Measurements from ENCODE around the gene TPTE2. TPM values are rescaled to one million over a fixed set of nuclear protein-coding genes. Genes with fewer than 3 reads are reported as not detected.

Gene TPTE2
- total RNA-seq, 1 donor from 2014 or later = not detected

DNA sequence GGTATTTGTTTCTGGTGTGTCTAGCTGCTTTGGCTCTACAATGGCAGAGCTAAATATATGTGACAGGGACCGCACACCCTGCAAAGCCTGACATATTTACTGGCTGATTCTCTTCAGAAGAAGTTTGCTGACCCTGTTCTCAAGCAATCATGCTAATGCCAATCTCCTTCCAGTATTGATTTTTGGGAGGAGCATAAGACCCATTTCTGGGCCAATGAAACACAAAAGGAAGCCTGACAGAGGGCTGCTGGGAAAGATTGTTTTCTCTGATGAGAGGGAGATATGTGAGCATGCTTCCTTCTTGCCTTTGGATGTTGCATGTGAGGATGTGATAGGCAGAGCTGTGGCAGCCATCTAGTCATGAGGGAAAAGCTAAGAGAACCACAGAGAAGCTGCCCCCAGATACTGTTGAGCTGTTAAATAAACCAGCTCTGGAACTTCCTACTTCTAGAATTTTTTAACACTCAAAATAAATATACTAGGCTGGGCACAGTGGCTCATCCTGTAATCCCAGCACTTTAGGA, 31.4 kb upstream of the TPTE2 start:
- H3K27me3 ChIP-seq = no peaks in the 10 kb centered on the region
- intact Hi-C loops (cut with DNase I) = no loop called here
- DNase-seq (ENCODE audit: extremely low spot score in 2 of 2) = no peak
- no peaks in the 10 kb centered on the region for H3K36me3 ChIP-seq
- no peaks in the 10 kb centered on the region for H3K9me3 ChIP-seq
- no peak for TF ChIP-seq POLR2AphosphoS5 (IDR thresholded peaks at IDR 0.05; ENCODE audit: insufficient read depth in 1 of 2, low read depth in 1 of 2)
- TF ChIP-seq, protein P1, sequence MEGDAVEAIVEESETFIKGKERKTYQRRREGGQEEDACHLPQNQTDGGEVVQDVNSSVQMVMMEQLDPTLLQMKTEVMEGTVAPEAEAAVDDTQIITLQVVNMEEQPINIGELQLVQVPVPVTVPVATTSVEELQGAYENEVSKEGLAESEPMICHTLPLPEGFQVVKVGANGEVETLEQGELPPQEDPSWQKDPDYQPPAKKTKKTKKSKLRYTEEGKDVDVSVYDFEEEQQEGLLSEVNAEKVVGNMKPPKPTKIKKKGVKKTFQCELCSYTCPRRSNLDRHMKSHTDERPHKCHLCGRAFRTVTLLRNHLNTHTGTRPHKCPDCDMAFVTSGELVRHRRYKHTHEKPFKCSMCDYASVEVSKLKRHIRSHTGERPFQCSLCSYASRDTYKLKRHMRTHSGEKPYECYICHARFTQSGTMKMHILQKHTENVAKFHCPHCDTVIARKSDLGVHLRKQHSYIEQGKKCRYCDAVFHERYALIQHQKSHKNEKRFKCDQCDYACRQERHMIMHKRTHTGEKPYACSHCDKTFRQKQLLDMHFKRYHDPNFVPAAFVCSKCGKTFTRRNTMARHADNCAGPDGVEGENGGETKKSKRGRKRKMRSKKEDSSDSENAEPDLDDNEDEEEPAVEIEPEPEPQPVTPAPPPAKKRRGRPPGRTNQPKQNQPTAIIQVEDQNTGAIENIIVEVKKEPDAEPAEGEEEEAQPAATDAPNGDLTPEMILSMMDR (IDR thresholded peaks at IDR 0.05) = no peak
- TF ChIP-seq POLR2A (IDR thresholded peaks at IDR 0.05) = no peak
- no peaks in the 10 kb centered on the region for H3K4me1 ChIP-seq
- H3K27ac ChIP-seq = no peak overlapping the region
- H3K4me3 ChIP-seq = no peak overlapping the region

DNA sequence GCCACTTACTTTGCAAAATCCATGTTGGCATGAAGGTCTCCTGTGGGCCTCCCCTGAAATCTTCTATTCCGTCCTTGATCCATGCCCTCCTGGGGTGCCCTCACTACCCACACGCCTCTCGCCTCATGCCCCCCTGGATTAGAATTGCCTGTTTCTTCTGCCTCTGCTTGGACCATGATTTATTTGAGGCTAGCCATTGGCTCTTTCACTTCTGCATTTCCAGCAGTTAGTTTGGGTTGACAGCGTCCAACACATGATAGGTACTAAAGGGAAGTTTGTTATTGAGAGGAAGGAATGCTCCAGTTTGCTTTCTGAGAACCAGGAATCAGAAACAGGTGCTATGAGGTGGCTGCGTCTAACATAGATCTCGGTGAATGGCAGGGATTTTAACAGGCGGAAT, 30.5 kb upstream of the TPTE2 start:
- no peaks in the 10 kb centered on the region for H3K36me3 ChIP-seq
- intact Hi-C loops (cut with DNase I) = no loop called here
- H3K9me3 ChIP-seq = no peaks in the 10 kb centered on the region
- H3K4me1 ChIP-seq = no peaks in the 10 kb centered on the region
- no peaks in the 10 kb centered on the region for H3K27me3 ChIP-seq
- H3K27ac ChIP-seq = no peak overlapping the region
- TF ChIP-seq, protein P1 (IDR thresholded peaks at IDR 0.05) = no peak
- TF ChIP-seq POLR2A (IDR thresholded peaks at IDR 0.05) (no peak), POLR2AphosphoS5 (IDR thresholded peaks at IDR 0.05; ENCODE audit: insufficient read depth in 1 of 2, low read depth in 1 of 2) (no peak)
- DNase-seq (ENCODE audit: extremely low spot score in 2 of 2) = no peak
- no peak overlapping the region for H3K4me3 ChIP-seq

DNA sequence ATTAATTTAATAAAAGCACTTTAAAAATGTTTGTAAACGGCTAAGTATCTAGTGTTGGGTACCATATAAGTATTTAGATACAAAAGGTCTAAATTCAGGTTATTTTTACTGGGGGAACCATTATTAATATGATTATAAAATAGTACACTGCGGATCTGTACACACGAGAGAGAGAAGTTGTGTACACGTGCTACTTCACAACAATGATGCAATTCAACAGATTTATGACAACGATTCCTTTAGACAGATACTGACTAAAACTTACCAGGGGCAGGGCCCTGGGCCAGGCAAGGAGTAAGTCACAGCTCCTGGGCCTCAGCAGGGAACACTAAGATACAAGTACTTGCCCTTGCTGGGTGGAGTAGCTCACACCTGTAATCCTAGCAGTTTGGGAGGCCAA, 29.1 kb upstream of the TPTE2 start:
- intact Hi-C loops (cut with DNase I) = no loop called here
- H3K27ac ChIP-seq = no peak overlapping the region
- H3K27me3 ChIP-seq = no peaks in the 10 kb centered on the region
- H3K36me3 ChIP-seq = no peaks in the 10 kb centered on the region
- H3K9me3 ChIP-seq = no peaks in the 10 kb centered on the region
- no peak overlapping the region for H3K4me3 ChIP-seq
- DNase-seq (ENCODE audit: extremely low spot score in 2 of 2) = no peak
- no peaks in the 10 kb centered on the region for H3K4me1 ChIP-seq
- no peak for TF ChIP-seq POLR2AphosphoS5 (IDR thresholded peaks at IDR 0.05; ENCODE audit: insufficient read depth in 1 of 2, low read depth in 1 of 2)
- TF ChIP-seq, protein P1 (IDR thresholded peaks at IDR 0.05) = no peak
- no peak for TF ChIP-seq POLR2A (IDR thresholded peaks at IDR 0.05)

DNA sequence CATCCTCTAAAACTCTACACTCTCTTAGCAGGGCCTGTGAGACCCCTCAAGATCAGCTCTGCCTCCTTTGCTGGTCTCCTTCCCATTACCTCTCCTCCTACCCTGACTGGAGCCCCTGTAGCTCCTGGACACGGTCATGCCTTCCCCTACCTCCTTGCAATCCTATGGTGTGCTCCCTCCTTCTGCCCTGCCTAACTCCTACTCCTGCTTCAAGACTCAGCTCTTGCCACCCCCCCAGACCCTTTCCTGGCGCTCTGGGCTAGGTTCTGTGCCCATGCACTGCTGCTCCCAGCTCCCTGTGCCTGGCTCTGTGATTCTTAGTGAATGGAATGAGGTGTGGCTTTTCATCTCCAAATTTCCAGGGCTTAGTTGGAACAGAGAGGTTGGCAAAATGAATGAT, 28.0 kb upstream of the TPTE2 start:
- no peaks in the 10 kb centered on the region for H3K27me3 ChIP-seq
- no peak for TF ChIP-seq POLR2A (IDR thresholded peaks at IDR 0.05)
- TF ChIP-seq, protein P1 (IDR thresholded peaks at IDR 0.05) = no peak
- TF ChIP-seq POLR2AphosphoS5 (IDR thresholded peaks at IDR 0.05; ENCODE audit: insufficient read depth in 1 of 2, low read depth in 1 of 2) = no peak
- DNase-seq (ENCODE audit: extremely low spot score in 2 of 2) = no peak
- H3K4me1 ChIP-seq = no peaks in the 10 kb centered on the region
- no peak overlapping the region for H3K27ac ChIP-seq
- intact Hi-C loops (cut with DNase I) = no loop called here
- no peak overlapping the region for H3K4me3 ChIP-seq
- H3K9me3 ChIP-seq = no peaks in the 10 kb centered on the region
- no peaks in the 10 kb centered on the region for H3K36me3 ChIP-seq

DNA sequence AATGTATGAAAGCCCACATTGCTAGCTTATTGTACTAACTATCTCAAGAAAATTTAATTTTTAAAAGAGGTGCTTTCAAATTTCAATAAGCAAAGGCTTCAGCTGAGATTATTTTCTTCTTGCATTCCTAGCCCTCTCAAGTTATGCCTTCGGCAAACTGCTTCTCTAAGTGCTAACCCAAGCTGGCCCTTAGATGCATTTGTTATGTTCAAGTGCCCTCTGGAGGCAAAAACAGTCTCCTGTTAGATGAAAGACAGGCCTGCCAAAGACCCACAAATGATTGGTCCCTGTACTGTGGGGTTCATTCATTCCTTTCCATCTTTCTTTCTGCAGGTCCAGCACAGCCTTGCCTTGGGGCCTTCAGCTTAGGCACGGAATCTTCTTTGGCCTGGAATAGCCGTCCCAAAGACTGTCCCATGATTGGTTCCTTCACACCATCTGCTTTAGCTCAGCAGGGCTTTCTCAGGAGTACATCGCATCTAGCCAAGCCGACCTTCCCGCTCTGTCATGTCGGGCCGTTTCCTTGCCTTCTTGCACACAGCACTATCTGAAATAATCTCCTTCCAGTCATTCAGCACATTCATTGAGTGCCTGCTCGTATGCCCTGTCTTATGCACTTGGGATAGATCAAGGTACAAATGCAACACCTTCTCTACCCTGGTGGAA, 26.4 kb upstream of the TPTE2 start:
- H3K36me3 ChIP-seq = no peaks in the 10 kb centered on the region
- no peak overlapping the region for H3K27ac ChIP-seq
- DNase-seq (ENCODE audit: extremely low spot score in 2 of 2) = no peak
- H3K4me1 ChIP-seq = no peaks in the 10 kb centered on the region
- TF ChIP-seq, protein P1 (IDR thresholded peaks at IDR 0.05) = peak in 1 of 3 experiments; percentile 2
- no peak for TF ChIP-seq POLR2A (IDR thresholded peaks at IDR 0.05)
- no peak for TF ChIP-seq POLR2AphosphoS5 (IDR thresholded peaks at IDR 0.05; ENCODE audit: insufficient read depth in 1 of 2, low read depth in 1 of 2)
- intact Hi-C loops (cut with DNase I) = no loop called here
- no peaks in the 10 kb centered on the region for H3K9me3 ChIP-seq
- H3K4me3 ChIP-seq = no peak overlapping the region
- H3K27me3 ChIP-seq = no peaks in the 10 kb centered on the region

Measured in vagina (tissue), 2 donors.